Sigmoid colon (tissue), 4 donors: ENCODE measurements around the gene CABLES1.

Experiments
- EP300 ChIP-seq, 4 donors: sonication (generic); formaldehyde crosslinking; IDR thresholded peaks; one replicate each; pipeline ENCODE4 v1.6.1; 2017; ENCODE audit warnings: antibody characterized with exemption in 4 of 4
- POLR2A ChIP-seq, 2 donors: fragments of 450-650 bp; IDR thresholded peaks; one replicate each; pipeline ENCODE4 v1.6.1; 2016; ENCODE audit warnings: antibody characterized with exemption in 2 of 2, mild to moderate bottlenecking in 2 of 2, moderate library complexity in 2 of 2
- TF ChIP-seq, protein P1 (sequence below), 4 experiments: fragments of 450-650 bp in 3 of 4; fragments of 200-600 bp in 1 of 4; IDR thresholded peaks; one replicate each; pipeline ENCODE4 v1.5.1; 2016 to 2019; ENCODE audit warnings: antibody characterized with exemption in 4 of 4, mild to moderate bottlenecking in 3 of 4, moderate library complexity in 2 of 4

DNA sequence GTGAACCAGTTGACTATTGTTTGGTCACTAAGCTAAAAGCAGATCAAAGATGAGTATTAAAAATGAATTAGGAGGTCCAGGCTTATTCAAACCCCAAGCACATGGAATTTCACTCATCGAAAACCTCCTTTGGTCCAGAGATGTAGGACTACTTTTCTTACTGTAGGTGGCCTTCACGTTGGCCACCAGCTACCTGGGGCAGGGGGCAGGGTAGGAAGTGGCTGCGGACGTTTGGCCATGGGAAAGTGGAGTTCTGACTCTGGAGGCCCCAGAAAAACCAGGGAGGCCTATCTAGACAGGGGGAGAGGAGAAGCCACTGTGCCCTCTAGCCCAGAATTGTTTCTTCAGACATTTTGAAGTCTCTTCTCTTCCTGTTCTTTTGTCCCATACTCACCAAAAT lies 31.8 kb upstream of the CABLES1 start:
- TF ChIP-seq, protein P1, sequence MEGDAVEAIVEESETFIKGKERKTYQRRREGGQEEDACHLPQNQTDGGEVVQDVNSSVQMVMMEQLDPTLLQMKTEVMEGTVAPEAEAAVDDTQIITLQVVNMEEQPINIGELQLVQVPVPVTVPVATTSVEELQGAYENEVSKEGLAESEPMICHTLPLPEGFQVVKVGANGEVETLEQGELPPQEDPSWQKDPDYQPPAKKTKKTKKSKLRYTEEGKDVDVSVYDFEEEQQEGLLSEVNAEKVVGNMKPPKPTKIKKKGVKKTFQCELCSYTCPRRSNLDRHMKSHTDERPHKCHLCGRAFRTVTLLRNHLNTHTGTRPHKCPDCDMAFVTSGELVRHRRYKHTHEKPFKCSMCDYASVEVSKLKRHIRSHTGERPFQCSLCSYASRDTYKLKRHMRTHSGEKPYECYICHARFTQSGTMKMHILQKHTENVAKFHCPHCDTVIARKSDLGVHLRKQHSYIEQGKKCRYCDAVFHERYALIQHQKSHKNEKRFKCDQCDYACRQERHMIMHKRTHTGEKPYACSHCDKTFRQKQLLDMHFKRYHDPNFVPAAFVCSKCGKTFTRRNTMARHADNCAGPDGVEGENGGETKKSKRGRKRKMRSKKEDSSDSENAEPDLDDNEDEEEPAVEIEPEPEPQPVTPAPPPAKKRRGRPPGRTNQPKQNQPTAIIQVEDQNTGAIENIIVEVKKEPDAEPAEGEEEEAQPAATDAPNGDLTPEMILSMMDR (IDR thresholded peaks at IDR 0.05) = no peak
- TF ChIP-seq POLR2A (IDR thresholded peaks at IDR 0.05) (no peak), EP300 (IDR thresholded peaks at IDR 0.05) (no peak)
